Activated B cell treated with CpG ODN at 0.5 μM for 24 hours (primary cell): ENCODE data around the gene REV3L. TPM values are rescaled to one million over a fixed set of nuclear protein-coding genes. Genes with fewer than 3 reads are reported as not detected.

Experiments used
- ATAC-seq: fragments of 200-7000 bp; cut with Tn5 transposase; one replicate; pipeline ENCODE4 v1.10.0; 2021; ENCODE audit warnings: low read depth, mild to moderate bottlenecking, moderate library complexity
- CTCF ChIA-PET: fragments of 350-600 bp; sonication (Branson Sonifier 250); formaldehyde crosslinking; loops from one replicate; lab custom pipeline; 2021; ENCODE audit warnings: antibody characterized with exemption; lab: Charles Lee
- POLR2A ChIA-PET: fragments of 350-600 bp; sonication (Branson Sonifier 250); formaldehyde crosslinking; loops from one replicate; lab custom pipeline; 2021; ENCODE audit warnings: antibody characterized with exemption; lab: Charles Lee
- DNase-seq: peaks from one replicate; pipeline ENCODE4 v3.0.0; 2022
- H3K27ac Mint-ChIP-seq: one replicate; pipeline ENCODE4 v1.8.0; 2020; ENCODE audit warnings: mixed read lengths
- H3K27me3 Mint-ChIP-seq: one replicate; pipeline ENCODE4 v1.8.0; 2021; ENCODE audit warnings: mixed read lengths
- H3K36me3 Mint-ChIP-seq: one replicate; pipeline ENCODE4 v1.8.0; 2021; ENCODE audit warnings: low read depth, mixed read lengths
- H3K4me1 Mint-ChIP-seq: one replicate; pipeline ENCODE4 v1.8.0; 2021; ENCODE audit warnings: mixed read lengths
- H3K4me3 Mint-ChIP-seq: one replicate; pipeline ENCODE4 v1.8.0; 2020; ENCODE audit warnings: mild to moderate bottlenecking, mixed read lengths
- H3K9me3 Mint-ChIP-seq: one replicate; pipeline ENCODE4 v1.8.0; 2020; ENCODE audit warnings: mixed read lengths
- intact Hi-C: fragments of 100-400 bp; cut with micrococcal nuclease; formaldehyde crosslinking; loops from one replicate; pipeline ENCODE4 v1.15.1; 2024
- total RNA-seq: library from RNA; stranded (reverse); gene quantifications from 2 replicates; pipeline ENCODE4 v1.2.3, GENCODE V29; 2022
- TF ChIP-seq, protein P1 (sequence below): fragments of 200-600 bp; IDR thresholded peaks from one replicate; pipeline ENCODE4 v1.8.0; 2022; ENCODE audit warnings: antibody characterized with exemption, mild to moderate bottlenecking

Gene REV3L
- total RNA-seq, 1 donor from 2014 or later = 20.0 TPM

DNA sequence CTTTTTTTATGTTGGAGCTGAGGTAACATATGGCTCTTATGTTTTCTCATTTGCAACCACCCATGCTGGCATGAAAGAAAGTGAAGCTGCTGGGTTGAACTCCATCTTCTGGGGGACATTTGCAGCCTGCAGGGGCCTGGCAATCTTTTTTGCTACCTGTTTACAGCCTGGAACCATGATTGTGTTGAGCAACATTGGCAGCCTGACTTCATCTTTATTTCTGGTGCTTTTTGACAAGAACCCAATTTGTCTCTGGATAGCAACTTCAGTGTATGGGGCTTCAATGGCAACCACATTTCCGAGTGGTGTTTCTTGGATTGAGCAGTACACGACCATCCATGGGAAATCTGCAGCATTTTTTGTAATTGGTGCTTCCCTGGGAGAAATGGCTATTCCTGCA is 216.7 kb downstream of the REV3L start:
- POLR2A ChIA-PET = no interaction called here
- intact Hi-C loops = no loop called here
- Mint-ChIP-seq H3K27ac (no peak overlapping the region), H3K9me3 (no peaks in the 10 kb centered on the region), H3K4me1 (peaks cover 27% of the 10 kb centered on the region), H3K36me3 (peaks cover 61% of the 10 kb centered on the region), H3K4me3 (no peak overlapping the region), H3K27me3 (no peaks in the 10 kb centered on the region)
- CTCF ChIA-PET = interaction anchor here (1.1 kb wide), 1 partner anchor 212 kb away, joined by 3 read pairs; no protein-coding TSS in a partner anchor
- TF ChIP-seq, protein P1, sequence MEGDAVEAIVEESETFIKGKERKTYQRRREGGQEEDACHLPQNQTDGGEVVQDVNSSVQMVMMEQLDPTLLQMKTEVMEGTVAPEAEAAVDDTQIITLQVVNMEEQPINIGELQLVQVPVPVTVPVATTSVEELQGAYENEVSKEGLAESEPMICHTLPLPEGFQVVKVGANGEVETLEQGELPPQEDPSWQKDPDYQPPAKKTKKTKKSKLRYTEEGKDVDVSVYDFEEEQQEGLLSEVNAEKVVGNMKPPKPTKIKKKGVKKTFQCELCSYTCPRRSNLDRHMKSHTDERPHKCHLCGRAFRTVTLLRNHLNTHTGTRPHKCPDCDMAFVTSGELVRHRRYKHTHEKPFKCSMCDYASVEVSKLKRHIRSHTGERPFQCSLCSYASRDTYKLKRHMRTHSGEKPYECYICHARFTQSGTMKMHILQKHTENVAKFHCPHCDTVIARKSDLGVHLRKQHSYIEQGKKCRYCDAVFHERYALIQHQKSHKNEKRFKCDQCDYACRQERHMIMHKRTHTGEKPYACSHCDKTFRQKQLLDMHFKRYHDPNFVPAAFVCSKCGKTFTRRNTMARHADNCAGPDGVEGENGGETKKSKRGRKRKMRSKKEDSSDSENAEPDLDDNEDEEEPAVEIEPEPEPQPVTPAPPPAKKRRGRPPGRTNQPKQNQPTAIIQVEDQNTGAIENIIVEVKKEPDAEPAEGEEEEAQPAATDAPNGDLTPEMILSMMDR = no peak
- ATAC-seq (no peak), DNase-seq (no peak)

DNA sequence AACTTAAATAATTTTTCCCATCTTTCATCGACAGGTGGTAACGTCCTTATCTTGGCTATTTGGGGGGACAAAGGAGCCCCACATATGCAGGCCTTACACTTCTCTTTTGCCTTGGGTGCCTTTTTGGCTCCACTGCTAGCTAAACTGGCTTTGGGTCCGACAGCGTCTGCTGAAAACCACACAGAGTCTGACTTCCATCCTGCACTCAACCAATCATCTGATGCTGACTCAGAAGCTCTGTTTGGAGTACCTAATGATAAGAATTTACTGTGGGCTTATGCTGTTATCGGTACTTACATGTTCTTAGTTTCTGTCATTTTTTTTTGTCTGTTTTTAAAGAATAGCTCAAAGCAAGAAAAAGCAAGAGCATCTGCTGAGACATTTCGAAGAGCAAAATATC is 217.2 kb downstream of the REV3L start:
- intact Hi-C loops = no loop called here
- Mint-ChIP-seq H3K27me3 (no peaks in the 10 kb centered on the region), H3K9me3 (no peaks in the 10 kb centered on the region), H3K27ac (no peak overlapping the region), H3K4me3 (no peak overlapping the region), H3K36me3 (peaks cover 61% of the 10 kb centered on the region), H3K4me1 (peaks cover 31% of the 10 kb centered on the region)
- DNase-seq = no peak
- no peak for ATAC-seq
- CTCF ChIA-PET = interaction anchor here (1.1 kb wide), 1 partner anchor 212 kb away, joined by 3 read pairs; no protein-coding TSS in a partner anchor
- TF ChIP-seq, protein P1 = no peak
- POLR2A ChIA-PET = no interaction called here

DNA sequence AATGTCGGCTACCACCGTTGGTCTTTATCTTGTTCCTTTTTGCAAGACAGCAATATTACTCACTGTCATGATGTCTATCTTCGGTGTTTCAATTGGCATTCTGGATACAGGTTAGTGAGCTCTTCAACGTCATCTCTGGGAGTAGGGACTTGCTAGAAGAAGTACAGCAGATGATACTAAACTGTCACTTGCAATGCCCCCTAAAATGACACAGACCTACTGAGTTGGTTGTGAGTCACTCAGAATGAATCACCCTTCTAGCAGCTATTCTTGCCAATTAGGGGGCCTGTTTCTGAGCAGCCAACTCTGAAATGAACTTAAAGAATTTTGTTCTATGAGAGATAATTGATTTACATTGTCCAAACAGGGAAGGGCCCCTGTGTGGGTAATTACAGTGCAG is 219.2 kb downstream of the REV3L start:
- H3K27ac Mint-ChIP-seq = peak overlapping the region; percentile 4
- ChIA-PET CTCF (no interaction called here), POLR2A (no interaction called here)
- H3K4me1 Mint-ChIP-seq = peaks cover 39% of the 10 kb centered on the region
- TF ChIP-seq, protein P1 = no peak
- intact Hi-C loops = no loop called here
- no peak overlapping the region for H3K4me3 Mint-ChIP-seq
- H3K27me3 Mint-ChIP-seq = no peaks in the 10 kb centered on the region
- peaks cover 48% of the 10 kb centered on the region for H3K36me3 Mint-ChIP-seq
- DNase-seq = no peak
- no peaks in the 10 kb centered on the region for H3K9me3 Mint-ChIP-seq
- no peak for ATAC-seq

DNA sequence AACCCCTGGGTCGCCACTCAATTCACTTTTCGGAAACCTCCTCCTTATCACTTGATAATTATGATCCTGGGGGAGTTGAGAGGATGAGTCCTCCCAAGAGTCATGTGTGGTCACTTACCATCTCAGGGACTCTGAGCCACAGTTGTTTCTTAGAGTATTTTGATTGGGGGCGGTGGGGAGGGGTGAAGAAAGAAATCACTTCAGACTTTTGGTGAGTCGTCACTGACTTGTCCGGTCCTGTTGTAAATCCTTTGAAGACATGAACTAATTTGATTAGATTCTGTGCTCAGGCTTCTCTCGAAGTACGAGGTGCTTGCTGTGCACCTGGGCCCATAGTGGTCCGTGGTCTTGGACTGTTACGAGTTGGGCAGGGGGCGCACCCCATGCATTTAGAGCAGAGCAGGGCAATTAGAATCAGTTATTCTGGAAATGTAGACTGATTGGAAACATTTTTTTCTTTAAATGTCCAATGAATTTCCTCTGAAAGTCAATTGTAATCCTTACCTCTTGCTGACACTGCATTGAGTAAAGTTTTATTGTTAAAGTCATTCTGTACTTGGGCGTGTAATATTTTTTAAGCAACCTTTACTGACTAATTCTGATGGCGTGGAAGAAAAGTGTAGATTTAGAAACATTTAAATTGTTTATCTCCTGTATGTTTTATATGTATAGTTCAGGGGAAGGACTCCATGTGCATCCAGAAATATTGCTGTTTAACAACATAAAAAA is 222.3 kb downstream of the REV3L start:
- Mint-ChIP-seq H3K4me1 (peaks cover 30% of the 10 kb centered on the region), H3K4me3 (peak overlapping the region; percentile 84), H3K27ac (peak overlapping the region; percentile 87), H3K36me3 (peaks cover 23% of the 10 kb centered on the region), H3K9me3 (no peaks in the 10 kb centered on the region), H3K27me3 (no peaks in the 10 kb centered on the region)
- DNase-seq (no peak), ATAC-seq (no peak)
- CTCF ChIA-PET = interaction anchor here (0.6 to 2.7 kb wide), 2 partner anchors 217 to 218 kb away, joined by 3 to 86 read pairs; no protein-coding TSS in a partner anchor
- TF ChIP-seq, protein P1 = no peak
- intact Hi-C loops = no loop called here
- POLR2A ChIA-PET = interaction anchor here (2.5 kb wide), 1 partner anchor 223 kb away, joined by 79 read pairs; the partner anchor contains the start of gene REV3L
